Body of pancreas (tissue), 4 donors: ENCODE measurements around the gene PLIN4.

Experiments
- POLR2A ChIP-seq, 3 donors: fragments of 450-650 bp; IDR thresholded peaks; one replicate each; pipeline ENCODE4 v1.6.1; 2016; ENCODE audit warnings: antibody characterized with exemption in 3 of 3, mild to moderate bottlenecking in 2 of 3
- TF ChIP-seq, protein P1 (sequence below), 7 experiments: fragments of 450-650 bp in 4 of 7; fragments of 200-600 bp in 3 of 7; sonication (generic) in 3 of 7; IDR thresholded peaks; one replicate each; pipeline ENCODE4 v1.5.1; 2016 to 2019; ENCODE audit warnings: antibody characterized with exemption in 7 of 7

DNA sequence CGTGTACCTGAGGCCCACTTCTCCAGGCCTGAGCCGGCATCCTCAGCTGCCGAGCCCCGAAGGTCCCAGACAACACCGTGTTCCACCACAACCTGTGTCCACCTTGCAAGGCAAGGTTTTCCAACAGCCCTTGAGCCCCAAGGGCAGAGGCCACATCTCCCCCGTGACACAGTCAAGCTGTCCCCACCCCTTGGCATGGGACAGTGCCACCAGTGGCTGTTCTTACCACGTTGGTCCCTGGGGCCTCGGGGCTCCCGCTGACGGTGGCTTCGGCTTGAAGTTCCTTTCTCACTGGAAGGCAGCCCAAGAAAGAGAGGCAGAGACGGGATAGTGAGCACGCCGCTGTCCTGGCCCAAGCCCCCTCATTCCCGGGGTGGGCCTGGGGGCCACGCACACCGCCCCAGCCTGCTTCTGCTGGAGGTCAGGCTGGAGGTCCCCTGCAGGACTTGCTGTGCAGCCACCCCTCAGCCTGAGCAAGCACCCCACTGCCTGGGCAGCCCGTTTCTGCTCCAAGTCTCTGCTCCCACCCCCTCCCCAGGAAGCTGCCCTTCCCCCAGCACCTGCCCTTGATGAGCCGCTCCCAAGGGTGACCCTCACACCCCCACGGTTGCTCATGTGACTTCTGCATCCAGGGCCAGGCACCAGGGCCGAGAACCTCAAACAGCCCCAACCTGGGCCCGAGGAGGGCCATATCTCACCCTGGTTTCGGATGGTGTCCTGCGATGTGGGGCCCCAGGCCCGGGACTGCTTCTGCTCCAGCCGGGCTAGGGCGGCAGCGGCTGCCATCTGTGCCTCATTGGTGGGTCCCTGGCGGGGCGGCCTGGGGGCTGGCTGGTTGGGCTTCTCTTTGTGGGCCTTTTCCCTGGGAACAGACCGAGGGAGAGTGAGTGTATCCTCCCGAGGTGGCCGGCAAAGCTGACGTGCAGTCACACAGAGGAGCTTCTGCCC lies 64.8 kb downstream of the PLIN4 start:
- TF ChIP-seq, protein P1, sequence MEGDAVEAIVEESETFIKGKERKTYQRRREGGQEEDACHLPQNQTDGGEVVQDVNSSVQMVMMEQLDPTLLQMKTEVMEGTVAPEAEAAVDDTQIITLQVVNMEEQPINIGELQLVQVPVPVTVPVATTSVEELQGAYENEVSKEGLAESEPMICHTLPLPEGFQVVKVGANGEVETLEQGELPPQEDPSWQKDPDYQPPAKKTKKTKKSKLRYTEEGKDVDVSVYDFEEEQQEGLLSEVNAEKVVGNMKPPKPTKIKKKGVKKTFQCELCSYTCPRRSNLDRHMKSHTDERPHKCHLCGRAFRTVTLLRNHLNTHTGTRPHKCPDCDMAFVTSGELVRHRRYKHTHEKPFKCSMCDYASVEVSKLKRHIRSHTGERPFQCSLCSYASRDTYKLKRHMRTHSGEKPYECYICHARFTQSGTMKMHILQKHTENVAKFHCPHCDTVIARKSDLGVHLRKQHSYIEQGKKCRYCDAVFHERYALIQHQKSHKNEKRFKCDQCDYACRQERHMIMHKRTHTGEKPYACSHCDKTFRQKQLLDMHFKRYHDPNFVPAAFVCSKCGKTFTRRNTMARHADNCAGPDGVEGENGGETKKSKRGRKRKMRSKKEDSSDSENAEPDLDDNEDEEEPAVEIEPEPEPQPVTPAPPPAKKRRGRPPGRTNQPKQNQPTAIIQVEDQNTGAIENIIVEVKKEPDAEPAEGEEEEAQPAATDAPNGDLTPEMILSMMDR (IDR thresholded peaks at IDR 0.05) = no peak
- no peak for TF ChIP-seq POLR2A (IDR thresholded peaks at IDR 0.05)
